ENCODE results near the gene MSX1. TPM values are rescaled to one million over a fixed set of nuclear protein-coding genes. Genes with fewer than 3 reads are reported as not detected.

MSX1 gene
- total and polyA plus RNA-seq, 2 of the 8 experiments (the other 6 are each of a cell fraction or from before 2014, with no cell fraction given), result 0.47 TPM; not detected in 1

DNA sequence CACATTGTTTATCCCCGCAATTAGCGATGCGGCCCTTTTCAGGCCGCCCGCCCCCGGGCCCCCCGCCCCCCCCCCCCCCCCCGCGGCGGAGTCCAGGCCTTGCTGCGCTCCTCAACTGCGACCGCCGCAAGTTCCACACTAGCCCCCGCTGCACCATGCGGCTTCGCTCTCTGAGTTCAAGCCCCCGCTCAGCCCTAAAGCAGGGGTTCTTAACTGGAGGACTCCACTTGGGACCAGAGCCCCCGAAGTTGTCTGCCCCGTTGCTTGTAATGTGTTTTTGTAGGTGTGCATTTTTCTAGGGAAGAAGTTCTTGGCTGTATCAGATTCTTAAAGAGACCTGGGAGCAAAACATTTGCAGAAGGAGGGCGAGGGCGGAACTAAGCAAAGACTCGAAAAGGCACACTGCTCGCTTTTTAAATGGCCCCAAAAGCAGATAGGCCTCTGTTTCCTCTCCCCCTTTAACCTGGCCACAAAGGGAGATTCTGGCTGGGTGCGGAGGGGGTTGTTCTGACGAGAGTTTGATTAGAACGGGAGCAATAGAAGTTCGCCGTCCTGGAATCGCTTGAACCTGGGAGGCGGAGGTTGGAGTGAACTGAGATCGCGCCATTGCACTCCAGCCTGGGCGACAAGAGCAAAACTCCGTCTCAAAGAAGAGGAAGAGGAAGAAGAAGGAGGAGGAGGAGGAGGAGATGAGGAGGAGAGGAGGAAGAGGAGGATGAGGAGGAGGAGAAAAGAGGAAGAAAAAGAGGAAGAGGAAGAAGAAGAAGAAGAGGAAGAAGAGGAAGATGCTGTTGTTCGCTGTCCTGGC lies 2.3 kb upstream of the MSX1 start:
- Histone ChIP-seq H3K23ac (ENCODE audit: insufficient read length) (no peak overlapping the region), H2AK5ac (ENCODE audit: low read depth, low read length) (no peak overlapping the region), H4K20me1 (replicated peaks in 1 of 2; ENCODE audit: control insufficient read depth in 1 of 2, insufficient read depth in 2 of 2, low read length in 2 of 2) (peaks cover 49 to 51% of the 10 kb centered on the region in 2 experiments), H3K56ac (replicated peaks; ENCODE audit: insufficient read length, low read depth, low read length) (no peak overlapping the region), H2BK20ac (ENCODE audit: low read length) (no peak overlapping the region), H3K79me1 (ENCODE audit: low read depth, low read length) (no peaks in the 10 kb centered on the region), H2BK15ac (ENCODE audit: low read length) (no peak overlapping the region), H4K8ac (ENCODE audit: extremely low read depth, insufficient read depth, low read length) (no peak overlapping the region), H2AFZ (ENCODE audit: low read length) (no peak overlapping the region), H3K27ac (ENCODE audit: low read depth, low read length) (no peak overlapping the region), H4K91ac (replicated peaks; ENCODE audit: insufficient read length, low read length) (no peak overlapping the region), H3K18ac (ENCODE audit: extremely low read depth, low read length) (no peak overlapping the region), H3K4me3 (ENCODE audit: extremely low read depth in 1 of 4, insufficient read depth in 2 of 4, low read depth in 3 of 4, low read length in 4 of 4) (no peak overlapping the region), H3K9me3 (ENCODE audit: insufficient read depth in 2 of 2, low read depth in 1 of 2, low read length in 1 of 2) (no peaks in the 10 kb centered on the region), H3K36me3 (ENCODE audit: control insufficient read depth in 2 of 4, insufficient read depth in 4 of 4, low read length in 3 of 4) (no peaks in the 10 kb centered on the region), H2BK5ac (ENCODE audit: low read depth, low read length) (no peak overlapping the region), H3K14ac (ENCODE audit: insufficient read length) (no peak overlapping the region), H3K9ac (replicated peaks in 1 of 4; ENCODE audit: extremely low read depth in 1 of 4, low read depth in 3 of 4, low read length in 3 of 4) (no peak overlapping the region), H4K5ac (ENCODE audit: insufficient read length, low read depth, low read length) (no peak overlapping the region), H3K4me2 (ENCODE audit: insufficient read depth in 1 of 2, low read depth in 2 of 2, low read length in 2 of 2) (peak overlapping the region in 1 of 2 experiments; percentile 15; a peak in 1 of 4 replicates), H3K79me2 (ENCODE audit: control insufficient read depth in 1 of 2, insufficient read depth in 2 of 2, low read length in 2 of 2) (no peaks in the 10 kb centered on the region), H2BK120ac (replicated peaks; ENCODE audit: low read depth, low read length) (no peak overlapping the region), H3K4me1 (replicated peaks in 1 of 4; ENCODE audit: control insufficient read depth in 3 of 4, insufficient read depth in 4 of 4, low read length in 3 of 4) (peaks cover 0 to 32% (median 13%) of the 10 kb centered on the region in 4 experiments; a peak in 6 of 7 replicates), H3K4ac (replicated peaks; ENCODE audit: insufficient read length, low read depth, low read length) (no peak overlapping the region), H3K27me3 (replicated peaks in 1 of 4; ENCODE audit: control insufficient read depth in 3 of 4, extremely low read depth in 1 of 4, insufficient read depth in 3 of 4, low read length in 3 of 4) (peaks cover 95 to 98% (median 96%) of the 10 kb centered on the region in 4 experiments), H2BK12ac (ENCODE audit: low read depth, low read length) (no peak overlapping the region), H3K23me2 (ENCODE audit: low read depth, low read length) (peaks cover 8% of the 10 kb centered on the region; the same call in 1 of the 2 replicates)
- 14% methylated on average over 23 of the region's 36 CpGs; no CpG with 5 or more reads in 1 of the 2 experiments for WGBS, 2 experiments (ENCODE audit: extremely low coverage in 1 of 2, insufficient coverage in 1 of 2, insufficient read length in 1 of 2, insufficient replicate concordance in 2 of 2, low coverage in 1 of 2, low lambda C conversion rate in 2 of 2, missing lambda C conversion rate in 1 of 2)
- no peak for DNase-seq (ENCODE audit: low read depth in 1 of 2, low spot score in 2 of 2)
- no peak for FAIRE-seq
- ChIA-PET CTCF (ENCODE audit: partially characterized antibody) (interaction anchor here (1.0 kb wide), 1 partner anchor 179 kb away, joined by 3 read pairs; no protein-coding TSS in a partner anchor), POLR2A (ENCODE audit: partially characterized antibody) (interaction anchor here (0.8 kb wide), 1 partner anchor 14 kb away, joined by 3 read pairs; no protein-coding TSS in a partner anchor)
- TF ChIP-seq, protein P1, sequence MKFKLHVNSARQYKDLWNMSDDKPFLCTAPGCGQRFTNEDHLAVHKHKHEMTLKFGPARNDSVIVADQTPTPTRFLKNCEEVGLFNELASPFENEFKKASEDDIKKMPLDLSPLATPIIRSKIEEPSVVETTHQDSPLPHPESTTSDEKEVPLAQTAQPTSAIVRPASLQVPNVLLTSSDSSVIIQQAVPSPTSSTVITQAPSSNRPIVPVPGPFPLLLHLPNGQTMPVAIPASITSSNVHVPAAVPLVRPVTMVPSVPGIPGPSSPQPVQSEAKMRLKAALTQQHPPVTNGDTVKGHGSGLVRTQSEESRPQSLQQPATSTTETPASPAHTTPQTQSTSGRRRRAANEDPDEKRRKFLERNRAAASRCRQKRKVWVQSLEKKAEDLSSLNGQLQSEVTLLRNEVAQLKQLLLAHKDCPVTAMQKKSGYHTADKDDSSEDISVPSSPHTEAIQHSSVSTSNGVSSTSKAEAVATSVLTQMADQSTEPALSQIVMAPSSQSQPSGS (IDR thresholded peaks at IDR 0.05; ENCODE audit: low read length), result no peak
- TF ChIP-seq RNF2 (IDR thresholded peaks at IDR 0.05; ENCODE audit: borderline replicate concordance, low read depth, low read length, missing control alignments, poor library complexity, severe bottlenecking) (peak; percentile 89), POLR2A (IDR thresholded peaks at IDR 0.05; ENCODE audit: control extremely low read depth in 1 of 2, low read depth in 2 of 2, low read length in 2 of 2) (no peak), EZH2 (IDR thresholded peaks at IDR 0.05; ENCODE audit: low read depth, low read length, severe bottlenecking) (peak; percentile 71), CREB1 (IDR thresholded peaks at IDR 0.05) (no peak), KDM5A (IDR thresholded peaks at IDR 0.05; ENCODE audit: low read length) (no peak), BRCA1 (IDR thresholded peaks at IDR 0.05; ENCODE audit: low read depth, low read length) (no peak), RBBP5 (IDR thresholded peaks at IDR 0.05; ENCODE audit: borderline replicate concordance, low read depth, low read length) (no peak)
- TF ChIP-seq, protein P2, sequence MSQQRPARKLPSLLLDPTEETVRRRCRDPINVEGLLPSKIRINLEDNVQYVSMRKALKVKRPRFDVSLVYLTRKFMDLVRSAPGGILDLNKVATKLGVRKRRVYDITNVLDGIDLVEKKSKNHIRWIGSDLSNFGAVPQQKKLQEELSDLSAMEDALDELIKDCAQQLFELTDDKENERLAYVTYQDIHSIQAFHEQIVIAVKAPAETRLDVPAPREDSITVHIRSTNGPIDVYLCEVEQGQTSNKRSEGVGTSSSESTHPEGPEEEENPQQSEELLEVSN (IDR thresholded peaks at IDR 0.05), result no peak
